Dermis microvascular lymphatic vessel endothelial cell (primary cell): ENCODE data around the gene NNT. TPM values are rescaled to one million over a fixed set of nuclear protein-coding genes. Genes with fewer than 3 reads are reported as not detected.
"Not testable (repeated sequence)": the region's sequence is repeated elsewhere in the genome, so short reads cannot be mapped to it uniquely, and the experiment has no call there.

Experiments
- DNase-seq, 2 donors: peaks; one replicate each; pipeline versions ENCODE4 v3.0.0 to v3.0.0-alpha.2; 2010; ENCODE audit warnings: low read depth in 2 of 2
- total RNA-seq: library from RNA; depleted of rRNA; stranded (reverse); fragments of >200 nt; gene quantifications from 2 replicates; pipeline ENCODE4 v1.2.1, GENCODE V29; 2014

The NNT gene
- total RNA-seq, 1 donor from 2014 or later: 61.4 TPM

- no peak for DNase-seq
Observed at GRCh38 chr5:43663916-43664315, 60.9 kb downstream of the NNT start.

GRCh38 chr5:43664501-43665040 lies 61.6 kb downstream of the NNT start:
- no peak for DNase-seq

- DNase-seq: not testable (repeated sequence)
Observed at GRCh38 chr5:43665749-43666148, 62.8 kb downstream of the NNT start.

GRCh38 chr5:43666728-43667127 lies 63.7 kb downstream of the NNT start:
- DNase-seq: not testable (repeated sequence)

GRCh38 chr5:43667379-43667778 lies 64.4 kb downstream of the NNT start:
- not testable (repeated sequence) for DNase-seq

GRCh38 chr5:43674536-43674935 lies 71.6 kb downstream of the NNT start:
- no peak for DNase-seq

GRCh38 chr5:43675357-43675756 lies 72.4 kb downstream of the NNT start:
- no peak for DNase-seq

GRCh38 chr5:43676083-43676840 lies 73.3 kb downstream of the NNT start:
- DNase-seq: no peak

- no peak for DNase-seq
Observed at GRCh38 chr5:43677253-43677652, 74.3 kb downstream of the NNT start.

GRCh38 chr5:43679214-43679613 lies 76.2 kb downstream of the NNT start:
- no peak for DNase-seq

- no peak for DNase-seq
Observed at GRCh38 chr5:43680286-43680685, 77.3 kb downstream of the NNT start.

- no peak for DNase-seq
Observed at GRCh38 chr5:43683884-43684471, 81.0 kb downstream of the NNT start.

GRCh38 chr5:43685252-43685950 lies 82.4 kb downstream of the NNT start:
- no peak for DNase-seq

- no peak for DNase-seq
Observed at GRCh38 chr5:43687275-43687674, 84.3 kb downstream of the NNT start.

- no peak for DNase-seq
Observed at GRCh38 chr5:43691275-43691674, 88.3 kb downstream of the NNT start.

- no peak for DNase-seq
Observed at GRCh38 chr5:43691893-43692292, 88.9 kb downstream of the NNT start.

GRCh38 chr5:43693411-43693810 lies 90.4 kb downstream of the NNT start:
- DNase-seq: no peak

GRCh38 chr5:43694027-43694426 lies 91.0 kb downstream of the NNT start:
- DNase-seq: no peak

- not testable (repeated sequence) for DNase-seq
Observed at GRCh38 chr5:43696444-43696843, 93.5 kb downstream of the NNT start.

- no peak for DNase-seq
Observed at GRCh38 chr5:43699910-43700309, 96.9 kb downstream of the NNT start.

GRCh38 chr5:43700601-43701000 lies 97.6 kb downstream of the NNT start:
- DNase-seq: no peak

- DNase-seq: no peak
Observed at GRCh38 chr5:43701227-43701626, 98.2 kb downstream of the NNT start.
